NB4 (cell line): ENCODE results near the gene IL16.

ENCODE experiments used
- MAX ChIP-seq: IDR thresholded peaks from 2 replicates; pipeline ENCODE4 v1.6.1; 2011; ENCODE audit warnings: low read depth, low read length
- MYC ChIP-seq: IDR thresholded peaks from 2 replicates; pipeline ENCODE4 v1.6.1; 2011; ENCODE audit warnings: low read depth, low read length
- POLR2A ChIP-seq: IDR thresholded peaks from 2 replicates; pipeline ENCODE4 v1.6.1; 2011; ENCODE audit warnings: mild to moderate bottlenecking; ENCODE audit not compliant: insufficient read length; ENCODE audit errors: extremely low read depth
- TF ChIP-seq, protein P1 (sequence below): IDR thresholded peaks from one replicate; pipeline ENCODE4 v1.5.1; 2012; ENCODE audit warnings: low read depth, low read length

GRCh38 chr15:81175496-81175895, 21.2 kb upstream of the IL16 start:
- TF ChIP-seq, protein P1, sequence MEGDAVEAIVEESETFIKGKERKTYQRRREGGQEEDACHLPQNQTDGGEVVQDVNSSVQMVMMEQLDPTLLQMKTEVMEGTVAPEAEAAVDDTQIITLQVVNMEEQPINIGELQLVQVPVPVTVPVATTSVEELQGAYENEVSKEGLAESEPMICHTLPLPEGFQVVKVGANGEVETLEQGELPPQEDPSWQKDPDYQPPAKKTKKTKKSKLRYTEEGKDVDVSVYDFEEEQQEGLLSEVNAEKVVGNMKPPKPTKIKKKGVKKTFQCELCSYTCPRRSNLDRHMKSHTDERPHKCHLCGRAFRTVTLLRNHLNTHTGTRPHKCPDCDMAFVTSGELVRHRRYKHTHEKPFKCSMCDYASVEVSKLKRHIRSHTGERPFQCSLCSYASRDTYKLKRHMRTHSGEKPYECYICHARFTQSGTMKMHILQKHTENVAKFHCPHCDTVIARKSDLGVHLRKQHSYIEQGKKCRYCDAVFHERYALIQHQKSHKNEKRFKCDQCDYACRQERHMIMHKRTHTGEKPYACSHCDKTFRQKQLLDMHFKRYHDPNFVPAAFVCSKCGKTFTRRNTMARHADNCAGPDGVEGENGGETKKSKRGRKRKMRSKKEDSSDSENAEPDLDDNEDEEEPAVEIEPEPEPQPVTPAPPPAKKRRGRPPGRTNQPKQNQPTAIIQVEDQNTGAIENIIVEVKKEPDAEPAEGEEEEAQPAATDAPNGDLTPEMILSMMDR: no peak
- TF ChIP-seq POLR2A (no peak), MYC (no peak), MAX (no peak)
